Epithelial cell of proximal tubule (primary cell): ENCODE results near the gene HMGCLL1. TPM values are rescaled to one million over a fixed set of nuclear protein-coding genes. Genes with fewer than 3 reads are reported as not detected.

Experiments used
- DNase-seq: peaks from one replicate; pipeline ENCODE4 v3.0.0-alpha.2; 2011; ENCODE audit warnings: low read depth
- H3K4me3 ChIP-seq: 2 replicates; pipeline ENCODE4 v1.5.1; 2011; ENCODE audit warnings: low read depth, mild to moderate bottlenecking, low read length
- total RNA-seq: library from RNA; depleted of rRNA; stranded (reverse); fragments of >200 nt; gene quantifications from 2 replicates; pipeline ENCODE4 v1.2.3, GENCODE V29; 2015
- TF ChIP-seq, protein P1 (sequence below): conservative IDR thresholded peaks from 2 replicates; pipeline ENCODE4 v1.5.1; 2012; ENCODE audit warnings: low read depth, mild to moderate bottlenecking, low read length

The HMGCLL1 gene
- total RNA-seq, 1 donor from 2014 or later: 0.06 TPM

DNA sequence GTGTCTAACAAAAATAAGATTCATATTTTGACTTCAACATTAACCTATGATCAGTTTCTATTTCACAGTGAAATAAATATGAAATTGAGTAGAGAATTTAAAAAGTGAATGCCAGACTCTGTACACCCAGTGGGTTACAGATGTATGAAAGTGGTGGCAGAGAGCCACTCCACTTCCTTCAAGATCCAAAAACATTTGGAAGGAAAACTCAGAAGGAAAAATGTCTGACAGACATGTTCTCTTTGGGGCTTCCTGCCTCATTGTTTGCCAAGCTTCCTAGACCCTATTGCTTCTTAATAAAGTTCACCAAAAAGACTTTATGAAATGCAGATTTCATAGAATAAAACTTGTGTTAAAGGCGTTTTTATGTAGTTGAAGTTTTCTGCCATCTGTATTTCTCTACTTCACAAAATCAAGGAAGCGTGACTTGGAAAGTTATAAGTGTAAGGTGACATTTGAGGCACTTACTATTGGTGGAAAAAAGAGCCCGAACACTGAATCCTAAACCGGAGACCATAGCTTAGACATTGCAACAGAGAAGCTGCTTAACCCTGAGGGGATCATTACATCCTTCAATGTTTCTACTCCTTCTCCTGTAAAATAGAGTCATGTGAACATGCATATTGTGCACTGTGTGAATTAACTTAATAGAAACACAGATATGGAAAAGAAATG lies 12.8 kb downstream of the HMGCLL1 start:
- TF ChIP-seq, protein P1, sequence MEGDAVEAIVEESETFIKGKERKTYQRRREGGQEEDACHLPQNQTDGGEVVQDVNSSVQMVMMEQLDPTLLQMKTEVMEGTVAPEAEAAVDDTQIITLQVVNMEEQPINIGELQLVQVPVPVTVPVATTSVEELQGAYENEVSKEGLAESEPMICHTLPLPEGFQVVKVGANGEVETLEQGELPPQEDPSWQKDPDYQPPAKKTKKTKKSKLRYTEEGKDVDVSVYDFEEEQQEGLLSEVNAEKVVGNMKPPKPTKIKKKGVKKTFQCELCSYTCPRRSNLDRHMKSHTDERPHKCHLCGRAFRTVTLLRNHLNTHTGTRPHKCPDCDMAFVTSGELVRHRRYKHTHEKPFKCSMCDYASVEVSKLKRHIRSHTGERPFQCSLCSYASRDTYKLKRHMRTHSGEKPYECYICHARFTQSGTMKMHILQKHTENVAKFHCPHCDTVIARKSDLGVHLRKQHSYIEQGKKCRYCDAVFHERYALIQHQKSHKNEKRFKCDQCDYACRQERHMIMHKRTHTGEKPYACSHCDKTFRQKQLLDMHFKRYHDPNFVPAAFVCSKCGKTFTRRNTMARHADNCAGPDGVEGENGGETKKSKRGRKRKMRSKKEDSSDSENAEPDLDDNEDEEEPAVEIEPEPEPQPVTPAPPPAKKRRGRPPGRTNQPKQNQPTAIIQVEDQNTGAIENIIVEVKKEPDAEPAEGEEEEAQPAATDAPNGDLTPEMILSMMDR: no peak
- no peak overlapping the region for H3K4me3 ChIP-seq
- no peak for DNase-seq

- TF ChIP-seq, protein P1: no peak
- no peak for DNase-seq
- no peak overlapping the region for H3K4me3 ChIP-seq
Measured at GRCh38 chr6:55562318-55562717, 16.7 kb downstream of the HMGCLL1 start.

- H3K4me3 ChIP-seq: no peak overlapping the region
- TF ChIP-seq, protein P1: no peak
- DNase-seq: no peak
Measured at GRCh38 chr6:55560290-55560885, 18.6 kb downstream of the HMGCLL1 start.

- no peak overlapping the region for H3K4me3 ChIP-seq
- TF ChIP-seq, protein P1: no peak
- DNase-seq: no peak
Measured at GRCh38 chr6:55557146-55557545, 21.8 kb downstream of the HMGCLL1 start.

DNA sequence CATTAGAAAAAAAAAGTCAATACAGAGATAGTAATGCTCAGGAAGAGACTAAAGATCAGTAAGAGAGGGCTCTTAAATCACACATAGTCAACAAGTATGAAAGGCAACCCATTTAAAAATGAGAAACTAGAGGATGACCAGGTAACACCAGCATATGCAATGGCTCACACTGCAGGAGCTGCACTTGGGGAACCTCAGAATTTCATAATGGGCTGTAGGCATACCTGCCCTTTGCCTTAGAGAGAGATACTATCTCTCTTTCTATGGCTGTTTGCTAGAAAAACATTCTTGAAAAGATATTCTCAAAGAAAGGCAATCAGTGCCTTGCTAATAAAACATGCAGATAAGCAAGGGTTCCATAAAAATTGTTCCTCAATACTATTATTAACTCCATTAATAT lies 33.2 kb downstream of the HMGCLL1 start:
- no peak overlapping the region for H3K4me3 ChIP-seq
- TF ChIP-seq, protein P1: no peak
- no peak for DNase-seq

DNA sequence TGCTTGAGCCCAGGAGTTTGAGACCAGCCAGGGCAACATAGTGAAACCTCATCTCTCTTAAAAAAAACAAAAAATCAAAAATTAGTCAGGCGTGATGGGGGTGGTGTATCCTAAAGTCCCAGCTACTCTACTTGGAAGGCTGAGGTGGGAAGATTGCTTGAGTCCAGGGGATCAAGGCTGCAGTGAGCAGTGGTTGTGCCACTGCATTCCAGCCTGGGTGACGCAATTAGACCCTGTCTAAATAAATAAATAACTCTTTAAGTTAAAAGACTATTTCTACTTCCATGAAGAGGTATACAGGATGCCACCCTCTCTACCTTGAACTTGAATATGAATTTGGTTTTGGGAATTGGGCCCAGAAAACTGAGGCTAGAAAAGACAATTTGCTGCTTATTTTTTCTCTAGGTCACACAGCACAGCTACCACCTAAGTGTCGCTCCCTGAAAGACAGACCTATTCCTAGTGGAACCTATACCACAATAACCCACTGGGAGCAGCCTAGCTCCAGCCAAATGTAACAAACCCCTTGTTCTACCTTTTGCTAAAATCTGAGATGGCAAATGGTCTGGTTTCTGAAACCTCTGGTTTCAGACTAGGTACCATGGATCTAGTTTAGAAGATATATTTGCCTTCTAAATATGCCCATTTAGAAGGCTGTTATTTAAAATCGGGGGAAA lies 35.2 kb downstream of the HMGCLL1 start:
- H3K4me3 ChIP-seq: no peak overlapping the region
- TF ChIP-seq, protein P1: peak; percentile 11
- DNase-seq: no peak
